Motor neuron (in vitro differentiated cells): ENCODE data around the gene FEM1B. TPM values are rescaled to one million over a fixed set of nuclear protein-coding genes. Genes with fewer than 3 reads are reported as not detected.

ENCODE experiments used
- ATAC-seq, 8 experiments: fragments of 200-7000 bp; cut with Tn5 transposase; replicated peaks in 6 of 8; 2 replicates each; pipeline ENCODE4 v1.8.0; 2021; ENCODE audit warnings: mild to moderate bottlenecking in 8 of 8, moderate library complexity in 8 of 8
- H3K27ac ChIP-seq, 2 donors: fragments of 250-450 bp; sonication (Bioruptor Pico); 2 replicates each; pipeline ENCODE4 v1.9.0; 2021; ENCODE audit warnings: antibody characterized with exemption in 2 of 2, mild to moderate bottlenecking in 2 of 2, moderate library complexity in 1 of 2
- H3K4me1 ChIP-seq, 2 donors: fragments of 250-450 bp; sonication (Bioruptor Pico); replicated peaks in 1 of 2; 2 replicates each; pipeline ENCODE4 v1.6.1; 2021; ENCODE audit warnings: antibody characterized with exemption in 2 of 2, mild to moderate bottlenecking in 2 of 2, moderate library complexity in 1 of 2
- H3K4me3 ChIP-seq, 5 donors: fragments of 250-450 bp; sonication (Bioruptor Pico); 2 replicates each; pipeline ENCODE4 v1.9.0; 2021; ENCODE audit warnings: antibody characterized with exemption in 5 of 5, mild to moderate bottlenecking in 5 of 5, moderate library complexity in 4 of 5
- WGBS, 10 experiments: fragments of 450-650 bp; shearing (Covaris generic); methylation state at CpG; one replicate each; pipeline ENCODE4 v1.0.0; 2022; 5-methylcytosine and 5-hydroxymethylcytosine counted together
- in situ Hi-C, 9 experiments: fragments of 400-800 bp; cut with MboI; loops; one replicate each; pipeline ENCODE4 v1.15.0; 2021; ENCODE audit warnings: low sequenced_read_pairs in 9 of 9, low pct_unique_long_range_greater_than_20kb in 2 of 9; ENCODE audit not compliant: unreplicated experiment in 9 of 9
- total RNA-seq, 8 experiments: library from RNA; unstranded; fragments of 300-600 nt; gene quantifications; 2 replicates each; pipeline versions ENCODE4 v1.2.3 to v1.2.4, GENCODE V29; 2022

The FEM1B gene
- total RNA-seq, 8 experiments from 2014 or later, result 20.6 to 78.3 (median 44.0) TPM

- no peak overlapping the region for H3K27ac ChIP-seq
- peaks cover 0 to 7% of the 10 kb centered on the region in 2 donors for H3K4me1 ChIP-seq
- in situ Hi-C loops, result no loop called here
- ATAC-seq, result peak in 1 of 8 experiments; percentile 9
- H3K4me3 ChIP-seq, result no peak overlapping the region
- 60 to 100% (median 84%) methylated on average over 1 to 11 of the region's 17 CpGs; no CpG with 5 or more reads in 4 of the 10 experiments for WGBS, 10 experiments
Measured at GRCh38 chr15:68341760-68342725, 64.5 kb downstream of the FEM1B start.

DNA sequence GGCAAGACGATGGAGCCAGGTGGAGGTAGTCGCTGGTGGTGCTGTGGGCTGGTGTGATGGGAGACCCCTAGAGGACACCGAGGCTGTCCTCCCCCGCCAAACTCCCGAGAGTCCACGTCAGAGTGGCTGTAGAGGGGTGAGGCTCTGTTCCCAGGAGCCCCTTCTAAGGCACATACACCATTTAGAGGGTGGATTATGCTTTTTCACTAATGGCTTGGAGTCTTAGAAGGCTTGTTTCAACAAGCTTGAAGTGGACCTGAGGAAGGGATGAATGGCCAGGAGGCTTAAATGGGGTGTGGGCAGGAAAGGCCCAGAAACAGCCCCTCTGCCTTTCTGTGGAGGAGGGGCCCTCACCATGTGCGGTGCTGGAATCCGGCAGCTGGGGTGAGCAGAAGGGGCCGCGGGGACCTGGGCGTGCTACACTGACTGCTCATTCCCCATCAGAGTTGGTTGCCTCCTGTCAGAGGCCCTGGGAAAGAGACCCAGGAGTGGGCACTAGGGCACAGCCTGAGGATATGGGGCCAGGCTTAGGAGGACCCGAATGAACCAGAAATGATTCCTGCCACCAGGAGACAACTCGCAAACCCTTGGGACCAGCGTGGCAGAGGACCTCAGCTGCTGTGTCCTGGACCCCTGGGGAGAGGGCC is 66.2 kb downstream of the FEM1B start:
- in situ Hi-C loops, result no loop called here
- no peak for ATAC-seq
- 63 to 88% (median 79%) methylated on average over 3 to 6 of the region's 14 CpGs; no CpG with 5 or more reads in 4 of the 10 experiments for WGBS, 10 experiments
- no peak overlapping the region for H3K27ac ChIP-seq
- peaks cover 0 to 7% of the 10 kb centered on the region in 2 donors for H3K4me1 ChIP-seq
- no peak overlapping the region for H3K4me3 ChIP-seq

GRCh38 chr15:68344600-68344999 is 67.1 kb downstream of the FEM1B start:
- ATAC-seq, result peak in 1 of 8 experiments; percentile 35
- Histone ChIP-seq H3K27ac (no peak overlapping the region), H3K4me3 (no peak overlapping the region), H3K4me1 (peaks cover 0 to 7% of the 10 kb centered on the region in 2 donors)
- in situ Hi-C loops, result no loop called here
- 71 to 100% (median 88%) methylated on average over 1 to 5 of the region's 7 CpGs; no CpG with 5 or more reads in 1 of the 10 experiments for WGBS, 10 experiments

Other genes with a start within 250 kb of the FEM1B start
- gene PIAS1, start 223.4 kb upstream of the FEM1B start, total RNA-seq, result 10 to 100 TPM; 20.5 to 47.4 (median 31.3) TPM
- 1 to 10 TPM in 7 of 8 experiments, under 1 TPM in 1; 0.61 to 8.4 (median 4.3) TPM for gene CALML4, start 72.4 kb upstream of the FEM1B start, total RNA-seq
- gene CLN6, start 48.0 kb upstream of the FEM1B start, total RNA-seq, result 10 to 100 TPM in 3 of 8 experiments, 1 to 10 TPM in 5; 6.5 to 39.7 (median 9.7) TPM
- 10 to 100 TPM in 1 of 8 experiments, 1 to 10 TPM in 2, under 1 TPM in 5; 0.27 to 35.0 (median 0.78) TPM for gene ITGA11, start 154.4 kb downstream of the FEM1B start, total RNA-seq